Glutamatergic neuron (in vitro differentiated cells): ENCODE measurements around the gene VSIG2. TPM values are rescaled to one million over a fixed set of nuclear protein-coding genes. Genes with fewer than 3 reads are reported as not detected.

Source experiments
- DNase-seq: peaks from one replicate; pipeline ENCODE4 v3.0.0; 2022
- H3K27ac Mint-ChIP-seq: one replicate; pipeline ENCODE4 v1.8.0; 2020; ENCODE audit warnings: mild to moderate bottlenecking, mixed read lengths, inconsistent platforms; ENCODE audit not compliant: unreplicated experiment
- H3K27me3 Mint-ChIP-seq: one replicate; pipeline ENCODE4 v1.8.0; 2020; ENCODE audit warnings: mild to moderate bottlenecking, moderate library complexity, mixed read lengths, inconsistent platforms; ENCODE audit not compliant: unreplicated experiment
- H3K36me3 Mint-ChIP-seq: one replicate; pipeline ENCODE4 v1.8.0; 2020; ENCODE audit warnings: mild to moderate bottlenecking, mixed read lengths, inconsistent platforms; ENCODE audit not compliant: unreplicated experiment
- H3K4me1 Mint-ChIP-seq: one replicate; pipeline ENCODE4 v1.8.0; 2020; ENCODE audit warnings: mild to moderate bottlenecking, low read depth, mixed read lengths, inconsistent platforms; ENCODE audit not compliant: unreplicated experiment
- H3K4me3 Mint-ChIP-seq: one replicate; pipeline ENCODE4 v1.8.0; 2020; ENCODE audit warnings: mild to moderate bottlenecking, mixed read lengths, inconsistent platforms; ENCODE audit not compliant: unreplicated experiment
- H3K9me3 Mint-ChIP-seq: one replicate; pipeline ENCODE4 v1.8.0; 2020; ENCODE audit warnings: mild to moderate bottlenecking, moderate library complexity, mixed read lengths, inconsistent platforms; ENCODE audit not compliant: unreplicated experiment
- CTCF ChIP-seq: fragments of 200-600 bp; sonication (generic); IDR thresholded peaks from one replicate; pipeline ENCODE4 v1.5.0; 2021; ENCODE audit not compliant: partially characterized antibody, unreplicated experiment
- total RNA-seq: library from RNA; stranded (reverse); fragmentation: NEBNext Ultra II Directional; extraction: Animal tissue kit (Norgen Biotek cat#: 25700); gene quantifications from one replicate; pipeline ENCODE4 v1.2.1, GENCODE V29; 2021; ENCODE audit not compliant: unreplicated experiment

Gene VSIG2
- total RNA-seq, 1 donor from 2014 or later, result not detected

GRCh38 chr11:124724979-124725718 lies 26.9 kb downstream of the VSIG2 start:
- Mint-ChIP-seq H3K9me3 (peaks cover 13% of the 10 kb centered on the region), H3K4me1 (peaks cover 41% of the 10 kb centered on the region), H3K27me3 (peaks cover 8% of the 10 kb centered on the region), H3K27ac (peak overlapping the region; percentile 10), H3K4me3 (peak overlapping the region; percentile 43), H3K36me3 (no peaks in the 10 kb centered on the region)
- no peak for TF ChIP-seq CTCF
- peak; percentile 21 for DNase-seq

GRCh38 chr11:124722176-124722575 lies 29.9 kb downstream of the VSIG2 start:
- TF ChIP-seq CTCF, result no peak
- peaks cover 10% of the 10 kb centered on the region for H3K27me3 Mint-ChIP-seq

GRCh38 chr11:124719534-124719933 lies 32.5 kb downstream of the VSIG2 start:
- H3K27ac Mint-ChIP-seq, result peak overlapping the region; percentile 65
- peaks cover 8% of the 10 kb centered on the region for H3K9me3 Mint-ChIP-seq
- H3K4me3 Mint-ChIP-seq, result peak overlapping the region; percentile 84
- H3K36me3 Mint-ChIP-seq, result no peaks in the 10 kb centered on the region
- peak; percentile 51 for DNase-seq
- H3K27me3 Mint-ChIP-seq, result peaks cover 14% of the 10 kb centered on the region
- TF ChIP-seq CTCF, result no peak
- H3K4me1 Mint-ChIP-seq, result peaks cover 35% of the 10 kb centered on the region

More at GRCh38 chr11:124722176-124722575, 29.9 kb downstream of the VSIG2 start:
- no peak for DNase-seq
- no peak overlapping the region for H3K4me3 Mint-ChIP-seq
- no peaks in the 10 kb centered on the region for H3K36me3 Mint-ChIP-seq
- no peak overlapping the region for H3K27ac Mint-ChIP-seq
- peaks cover 54% of the 10 kb centered on the region for H3K4me1 Mint-ChIP-seq
- peaks cover 16% of the 10 kb centered on the region for H3K9me3 Mint-ChIP-seq

- Mint-ChIP-seq H3K9me3 (peaks cover 8% of the 10 kb centered on the region), H3K4me3 (peak overlapping the region; percentile 84), H3K27me3 (peaks cover 14% of the 10 kb centered on the region), H3K27ac (peak overlapping the region; percentile 6), H3K36me3 (peaks cover 4% of the 10 kb centered on the region), H3K4me1 (peaks cover 35% of the 10 kb centered on the region)
- no peak for TF ChIP-seq CTCF
- DNase-seq, result no peak
These were observed 33.3 kb downstream of the VSIG2 start for GRCh38 chr11:124718801-124719200.

GRCh38 chr11:124717786-124718651 lies 34.0 kb downstream of the VSIG2 start:
- H3K36me3 Mint-ChIP-seq, result peaks cover 4% of the 10 kb centered on the region
- TF ChIP-seq CTCF, result no peak

More at GRCh38 chr11:124717786-124718651, 34.0 kb downstream of the VSIG2 start:
- Mint-ChIP-seq H3K27me3 (peaks cover 14% of the 10 kb centered on the region), H3K9me3 (peaks cover 8% of the 10 kb centered on the region), H3K4me1 (peaks cover 35% of the 10 kb centered on the region), H3K4me3 (peak overlapping the region; percentile 96), H3K27ac (peak overlapping the region; percentile 62)
- DNase-seq, result peak; percentile 68
